K562 (cell line): ENCODE results near the gene MAN2B1. TPM values are rescaled to one million over a fixed set of nuclear protein-coding genes. Genes with fewer than 3 reads are reported as not detected.

Experiments used
- ATF1 ChIP-seq, 2 experiments: fragments of 450-650 bp in 1 of 2; IDR thresholded peaks; 2 replicates each; pipeline ENCODE4 v1.6.1; 2016; ENCODE audit warnings: missing compliant biosample characterization in 1 of 2, missing genetic modification characterization in 1 of 2
- CHD4 ChIP-seq: fragments of 200-600 bp; sonication (generic); IDR thresholded peaks from 3 replicates; pipeline ENCODE4 v1.6.1; 2012; ENCODE audit warnings: low read depth, mild to moderate bottlenecking, mixed read lengths, low read length, inconsistent platforms; ENCODE audit not compliant: insufficient read depth, insufficient replicate concordance, poor library complexity, severe bottlenecking
- HDAC8 ChIP-seq: fragments of 450-650 bp; IDR thresholded peaks from 2 replicates; pipeline ENCODE4 v1.6.1; 2016; ENCODE audit warnings: mild to moderate bottlenecking, missing genetic modification characterization, moderate library complexity, missing compliant biosample characterization
- HOXB6 ChIP-seq: fragments of 250-450 bp; sonication (Bioruptor Pico); IDR thresholded peaks from 2 replicates; pipeline ENCODE4 v1.5.1; 2022; ENCODE audit warnings: mild to moderate bottlenecking, borderline replicate concordance
- KAT8 ChIP-seq: fragments of 450-650 bp; IDR thresholded peaks from 2 replicates; pipeline ENCODE4 v1.6.1; 2016; ENCODE audit warnings: low read depth, mild to moderate bottlenecking
- NR2F6 ChIP-seq: fragments of 450-650 bp; formaldehyde crosslinking; IDR thresholded peaks from 2 replicates; pipeline ENCODE4 v1.4.0; 2020; ENCODE audit warnings: mild to moderate bottlenecking
- ZFP1 ChIP-seq: fragments of 450-650 bp; formaldehyde crosslinking; IDR thresholded peaks from 2 replicates; pipeline ENCODE4 v1.4.0; 2020; ENCODE audit warnings: mild to moderate bottlenecking, mixed read lengths
- ZNF165 ChIP-seq: fragments of 250-450 bp; sonication (Bioruptor Pico); IDR thresholded peaks from 2 replicates; pipeline ENCODE4 v1.4.0; 2020; ENCODE audit warnings: borderline replicate concordance
- ZNF197 ChIP-seq: fragments of 200-800 bp; sonication (Bioruptor generic); IDR thresholded peaks from 2 replicates; pipeline ENCODE4 v1.6.1; 2016; ENCODE audit warnings: low read depth, missing genetic modification characterization, missing compliant biosample characterization
- ZNF3 ChIP-seq: fragments of 250-450 bp; sonication (Bioruptor Pico); IDR thresholded peaks from 2 replicates; pipeline ENCODE4 v1.5.0; 2021; ENCODE audit warnings: mild to moderate bottlenecking, moderate library complexity
- ZNF695 ChIP-seq: fragments of 450-650 bp; formaldehyde crosslinking; IDR thresholded peaks from 2 replicates; pipeline ENCODE4 v1.4.0; 2020; ENCODE audit warnings: mild to moderate bottlenecking, moderate library complexity
- polyA plus RNA-seq, 8 experiments: library from polyadenylated mRNA; depleted of rRNA in 4 of 8; stranded (reverse) in 5 of 8; unstranded in 3 of 8; fragments of >200 nt; fragmentation: Nextera tagmentation in 2 of 8; fragmentation: Illumina TruSeq in 1 of 8; extraction: Ambion mirVana in 2 of 8; extraction: Trizol in 1 of 8; gene quantifications; 2 replicates each; pipeline versions ENCODE4 v1.2.1 to v1.2.3, GENCODE V29; 2011 to 2014; ENCODE audit warnings: inconsistent platforms in 1 of 8, missing spikeins in 1 of 8
- total RNA-seq, 7 experiments: library from RNA; depleted of rRNA in 6 of 7; stranded (reverse); fragments of >200 nt in 6 of 7; fragmentation: Illumina TruSeq in 2 of 7; extraction: Trizol in 2 of 7; gene quantifications; 2 replicates each; pipeline versions ENCODE4 v1.2.1 to v1.2.3, GENCODE V29; 2011 to 2021; ENCODE audit warnings: low replicate concordance in 1 of 7
- TF ChIP-seq, protein P1 (sequence below), 2 experiments: fragments of 450-650 bp; IDR thresholded peaks; 2 replicates each; pipeline ENCODE4 v1.6.1; 2016; ENCODE audit warnings: mild to moderate bottlenecking in 2 of 2, borderline replicate concordance in 1 of 2, low read depth in 1 of 2, moderate library complexity in 1 of 2
- TF ChIP-seq, protein P2 (sequence below): fragments of 450-650 bp; IDR thresholded peaks from 2 replicates; pipeline ENCODE4 v1.6.1; 2016
- TF ChIP-seq, protein P3 (sequence below): IDR thresholded peaks from 2 replicates; pipeline ENCODE4 v1.6.1; 2012; ENCODE audit warnings: low read depth, low read length, improper control_type of control experiment, borderline replicate concordance
- TF ChIP-seq, protein P4 (sequence below): fragments of 250-450 bp; sonication (Bioruptor Pico); IDR thresholded peaks from 2 replicates; pipeline ENCODE4 v1.9.0; 2021; ENCODE audit warnings: mild to moderate bottlenecking

The MAN2B1 gene
- total and polyA plus RNA-seq, 9 of the 15 experiments (the other 6 are each of a cell fraction or from before 2014, with no cell fraction given), result 0.59 to 33.8 (median 11.4) TPM

DNA sequence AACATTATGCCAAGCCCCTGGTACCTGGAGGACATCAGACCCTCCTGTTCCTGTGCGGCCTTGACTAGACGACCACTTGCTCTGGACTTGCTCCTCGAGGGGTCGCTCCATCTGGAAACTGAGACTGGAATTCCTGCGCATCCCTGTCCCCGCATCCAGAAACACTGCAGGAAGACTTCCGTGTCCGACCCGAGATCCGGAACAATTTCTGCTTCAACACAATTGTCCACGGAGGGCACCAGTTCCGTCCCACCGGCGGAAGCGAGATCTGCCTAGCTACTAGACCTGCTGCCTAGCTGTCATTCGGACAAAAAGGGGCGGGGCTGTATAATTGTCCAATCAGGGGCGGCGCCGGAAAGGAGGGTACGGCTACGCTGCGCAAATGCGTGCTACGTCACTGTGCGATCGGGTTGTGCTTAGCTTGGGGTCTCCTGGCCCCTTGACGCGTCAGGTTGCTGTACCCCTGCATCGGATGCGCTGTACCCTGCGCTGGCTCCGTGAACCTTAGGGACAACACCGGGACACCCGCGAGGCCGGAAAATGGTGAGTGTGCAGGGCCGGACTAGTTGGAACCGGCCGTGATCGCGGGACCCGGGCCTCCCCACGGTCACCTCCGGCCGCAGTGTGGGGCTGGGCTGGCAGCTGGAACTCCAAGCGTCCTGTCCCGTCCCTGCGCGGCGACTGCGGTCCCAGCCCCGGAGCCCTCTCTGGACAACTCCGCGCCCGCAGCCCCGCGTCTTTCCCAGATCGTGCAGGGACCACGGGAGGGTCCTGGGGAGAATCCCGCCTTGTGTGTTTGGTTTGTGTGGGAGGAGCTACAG lies 55.8 kb downstream of the MAN2B1 start, which contains the start of the genes ZNF490 and ZNF791 (continued):
- TF ChIP-seq ZNF165 (CRISPR knock-in tag), result no peak
- TF ChIP-seq, protein P1, sequence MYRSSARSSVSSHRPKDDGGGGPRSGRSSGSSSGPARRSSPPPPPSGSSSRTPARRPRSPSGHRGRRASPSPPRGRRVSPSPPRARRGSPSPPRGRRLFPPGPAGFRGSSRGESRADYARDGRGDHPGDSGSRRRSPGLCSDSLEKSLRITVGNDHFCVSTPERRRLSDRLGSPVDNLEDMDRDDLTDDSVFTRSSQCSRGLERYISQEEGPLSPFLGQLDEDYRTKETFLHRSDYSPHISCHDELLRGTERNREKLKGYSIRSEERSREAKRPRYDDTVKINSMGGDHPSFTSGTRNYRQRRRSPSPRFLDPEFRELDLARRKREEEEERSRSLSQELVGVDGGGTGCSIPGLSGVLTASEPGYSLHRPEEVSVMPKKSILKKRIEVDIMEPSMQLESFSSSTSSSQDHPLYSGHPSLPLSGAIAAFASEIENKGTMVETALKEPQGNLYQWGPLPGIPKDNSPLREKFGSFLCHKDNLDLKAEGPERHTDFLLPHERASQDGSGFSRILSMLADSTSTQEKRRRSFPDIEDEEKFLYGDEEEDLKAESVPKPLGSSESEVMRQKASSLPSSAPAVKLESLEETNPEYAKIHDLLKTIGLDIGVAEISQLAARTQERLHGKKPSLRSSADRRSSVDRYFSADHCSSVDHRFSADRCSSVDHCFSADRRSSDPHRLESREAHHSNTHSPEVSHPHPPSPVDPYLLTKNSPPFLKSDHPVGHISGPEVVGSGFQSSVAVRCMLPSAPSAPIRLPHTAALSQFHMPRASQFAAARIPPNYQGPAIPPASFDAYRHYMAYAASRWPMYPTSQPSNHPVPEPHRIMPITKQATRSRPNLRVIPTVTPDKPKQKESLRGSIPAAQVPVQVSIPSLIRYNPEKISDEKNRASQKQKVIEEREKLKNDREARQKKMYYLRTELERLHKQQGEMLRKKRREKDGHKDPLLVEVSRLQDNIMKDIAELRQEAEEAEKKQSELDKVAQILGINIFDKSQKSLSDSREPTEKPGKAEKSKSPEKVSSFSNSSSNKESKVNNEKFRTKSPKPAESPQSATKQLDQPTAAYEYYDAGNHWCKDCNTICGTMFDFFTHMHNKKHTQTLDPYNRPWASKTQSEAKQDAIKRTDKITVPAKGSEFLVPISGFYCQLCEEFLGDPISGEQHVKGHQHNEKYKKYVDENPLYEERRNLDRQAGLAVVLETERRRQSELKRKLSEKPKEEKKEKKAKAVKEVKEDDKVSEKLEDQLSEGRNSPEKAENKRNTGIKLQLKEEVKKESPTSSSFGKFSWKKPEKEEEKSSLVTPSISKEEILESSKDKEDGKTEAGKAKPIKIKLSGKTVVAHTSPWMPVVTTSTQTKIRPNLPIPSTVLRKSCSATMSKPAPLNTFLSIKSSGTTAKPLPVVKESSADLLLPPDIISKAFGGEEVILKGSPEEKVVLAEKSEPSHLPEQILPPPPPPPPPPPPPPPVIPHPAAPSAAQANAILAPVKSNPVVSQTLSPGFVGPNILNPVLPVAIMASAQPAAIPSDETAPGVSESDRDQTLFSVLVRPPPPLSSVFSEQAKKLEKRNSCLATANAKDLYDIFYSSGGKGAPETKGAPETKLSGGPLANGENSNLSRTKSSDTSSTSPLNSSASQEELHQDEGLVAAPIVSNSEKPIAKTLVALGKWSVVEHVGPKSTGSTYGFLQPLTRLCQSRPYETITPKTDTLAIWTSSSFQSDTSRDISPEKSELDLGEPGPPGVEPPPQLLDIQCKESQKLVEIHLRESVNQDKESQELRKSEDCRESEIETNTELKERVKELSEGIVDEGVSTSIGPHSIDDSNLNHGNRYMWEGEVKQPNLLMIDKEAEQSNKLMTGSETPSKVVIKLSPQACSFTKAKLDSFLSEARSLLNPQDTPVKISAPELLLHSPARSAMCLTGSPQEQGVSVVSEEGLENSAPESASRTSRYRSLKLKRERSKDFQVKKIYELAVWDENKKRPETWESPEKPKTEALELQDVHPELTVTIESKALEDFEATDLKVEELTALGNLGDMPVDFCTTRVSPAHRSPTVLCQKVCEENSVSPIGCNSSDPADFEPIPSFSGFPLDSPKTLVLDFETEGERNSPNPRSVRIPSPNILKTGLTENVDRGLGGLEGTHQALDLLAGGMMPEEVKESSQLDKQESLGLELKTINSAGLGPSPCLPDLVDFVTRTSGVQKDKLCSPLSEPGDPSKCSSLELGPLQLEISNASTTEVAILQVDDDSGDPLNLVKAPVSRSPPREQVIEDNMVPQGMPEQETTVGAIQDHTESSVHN (IDR thresholded peaks at IDR 0.05; ENCODE audit: borderline replicate concordance in 1 of 2, low read depth in 1 of 2), result no peak
- TF ChIP-seq ZNF3 (CRISPR knock-in tag), result no peak
- peak; percentile 63 for TF ChIP-seq ATF1 (CRISPR knock-in tag; IDR thresholded peaks at IDR 0.05)
- TF ChIP-seq ATF1 (tag; IDR thresholded peaks at IDR 0.05), result peak; percentile 98
- TF ChIP-seq KAT8, result peak; percentile 29; the same call in 1 of the 2 replicates
- TF ChIP-seq ZNF197 (CRISPR knock-in tag), result no peak
- TF ChIP-seq, protein P2, sequence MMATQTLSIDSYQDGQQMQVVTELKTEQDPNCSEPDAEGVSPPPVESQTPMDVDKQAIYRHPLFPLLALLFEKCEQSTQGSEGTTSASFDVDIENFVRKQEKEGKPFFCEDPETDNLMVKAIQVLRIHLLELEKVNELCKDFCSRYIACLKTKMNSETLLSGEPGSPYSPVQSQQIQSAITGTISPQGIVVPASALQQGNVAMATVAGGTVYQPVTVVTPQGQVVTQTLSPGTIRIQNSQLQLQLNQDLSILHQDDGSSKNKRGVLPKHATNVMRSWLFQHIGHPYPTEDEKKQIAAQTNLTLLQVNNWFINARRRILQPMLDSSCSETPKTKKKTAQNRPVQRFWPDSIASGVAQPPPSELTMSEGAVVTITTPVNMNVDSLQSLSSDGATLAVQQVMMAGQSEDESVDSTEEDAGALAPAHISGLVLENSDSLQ, result peak; percentile 96
- no peak for TF ChIP-seq HDAC8 (tag)
- TF ChIP-seq CHD4, result no peak
- TF ChIP-seq, protein P3, sequence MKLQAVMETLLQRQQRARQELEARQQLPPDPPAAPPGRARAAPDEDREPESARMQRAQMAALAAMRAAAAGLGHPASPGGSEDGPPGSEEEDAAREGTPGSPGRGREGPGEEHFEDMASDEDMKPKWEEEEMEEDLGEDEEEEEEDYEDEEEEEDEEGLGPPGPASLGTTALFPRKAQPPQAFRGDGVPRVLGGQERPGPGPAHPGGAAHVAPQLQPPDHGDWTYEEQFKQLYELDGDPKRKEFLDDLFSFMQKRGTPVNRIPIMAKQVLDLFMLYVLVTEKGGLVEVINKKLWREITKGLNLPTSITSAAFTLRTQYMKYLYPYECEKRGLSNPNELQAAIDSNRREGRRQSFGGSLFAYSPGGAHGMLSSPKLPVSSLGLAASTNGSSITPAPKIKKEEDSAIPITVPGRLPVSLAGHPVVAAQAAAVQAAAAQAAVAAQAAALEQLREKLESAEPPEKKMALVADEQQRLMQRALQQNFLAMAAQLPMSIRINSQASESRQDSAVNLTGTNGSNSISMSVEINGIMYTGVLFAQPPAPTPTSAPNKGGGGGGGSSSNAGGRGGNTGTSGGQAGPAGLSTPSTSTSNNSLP, result peak; percentile 26; the same call in 1 of the 2 replicates
- no peak for TF ChIP-seq HOXB6 (CRISPR knock-in tag)
- no peak for TF ChIP-seq ZFP1 (CRISPR knock-in tag)
- no peak for TF ChIP-seq ZNF695 (CRISPR knock-in tag)
- TF ChIP-seq, protein P4, sequence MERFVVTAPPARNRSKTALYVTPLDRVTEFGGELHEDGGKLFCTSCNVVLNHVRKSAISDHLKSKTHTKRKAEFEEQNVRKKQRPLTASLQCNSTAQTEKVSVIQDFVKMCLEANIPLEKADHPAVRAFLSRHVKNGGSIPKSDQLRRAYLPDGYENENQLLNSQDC (CRISPR knock-in tag), result no peak
- TF ChIP-seq NR2F6 (CRISPR knock-in tag), result no peak
